Natural killer cell (primary cell): ENCODE data around the gene DISP2. TPM values are rescaled to one million over a fixed set of nuclear protein-coding genes. Genes with fewer than 3 reads are reported as not detected.

Experiments used
- ATAC-seq, 3 donors: fragments of 150-1000 bp in 2 of 3; fragments of 200-7000 bp in 1 of 3; cut with Tn5 transposase; 1 replicate in 1 of 3; 2 replicates in 2 of 3; pipeline ENCODE4 v1.10.0; 2021; ENCODE audit warnings: mild to moderate bottlenecking in 2 of 3, moderate library complexity in 2 of 3
- DNase-seq, 2 donors: peaks; one replicate each; pipeline versions ENCODE4 v3.0.0 to v3.0.0-alpha.2; 2013 to 2021; ENCODE audit warnings: mixed read lengths in 1 of 2
- H3K27ac ChIP-seq: one replicate; pipeline ENCODE4 v1.5.1; 2013; ENCODE audit warnings: mild to moderate bottlenecking, low read length
- H3K27me3 ChIP-seq: one replicate; pipeline ENCODE4 v1.6.1; 2013; ENCODE audit warnings: low read length; ENCODE audit not compliant: control insufficient read depth, insufficient read depth
- H3K36me3 ChIP-seq: one replicate; pipeline ENCODE4 v1.6.1; 2013; ENCODE audit warnings: low read length; ENCODE audit not compliant: control insufficient read depth, insufficient read depth
- H3K4me1 ChIP-seq: one replicate; pipeline ENCODE4 v1.6.1; 2013; ENCODE audit warnings: low read length; ENCODE audit not compliant: control insufficient read depth, insufficient read depth
- H3K4me3 ChIP-seq: one replicate; pipeline ENCODE4 v1.5.1; 2013; ENCODE audit warnings: low read length
- H3K9me3 ChIP-seq: one replicate; pipeline ENCODE4 v1.6.1; 2013; ENCODE audit warnings: low read length; ENCODE audit not compliant: control insufficient read depth, insufficient read depth
- H3K27ac Mint-ChIP-seq, 2 donors: one replicate each; pipeline ENCODE4 v1.8.0; 2022; ENCODE audit warnings: mild to moderate bottlenecking in 2 of 2, mixed read lengths in 2 of 2, moderate library complexity in 1 of 2
- H3K27me3 Mint-ChIP-seq, 2 donors: one replicate each; pipeline ENCODE4 v1.8.0; 2022; ENCODE audit warnings: low read depth in 2 of 2, mixed read lengths in 2 of 2
- H3K36me3 Mint-ChIP-seq: one replicate; pipeline ENCODE4 v1.8.0; 2022; ENCODE audit warnings: mixed read lengths
- H3K4me1 Mint-ChIP-seq, 2 donors: one replicate each; pipeline ENCODE4 v1.8.0; 2022; ENCODE audit warnings: mixed read lengths in 2 of 2
- H3K4me3 Mint-ChIP-seq: one replicate; pipeline ENCODE4 v1.8.0; 2022; ENCODE audit warnings: mild to moderate bottlenecking, moderate library complexity, mixed read lengths
- H3K9me3 Mint-ChIP-seq, 2 donors: one replicate each; pipeline ENCODE4 v1.8.0; 2022; ENCODE audit warnings: mixed read lengths in 2 of 2
- WGBS: methylation state at CpG from one replicate; pipeline ENCODE4 v1.1.7; 2013; ENCODE audit warnings: missing lambda C conversion rate; ENCODE audit not compliant: insufficient coverage; 5-methylcytosine and 5-hydroxymethylcytosine counted together
- intact Hi-C: fragments of 100-400 bp; cut with micrococcal nuclease; formaldehyde crosslinking; loops from one replicate; pipeline ENCODE4 v1.14.2; 2022
- total RNA-seq, 4 donors: library from RNA; stranded (reverse); fragments of 120-200 nt in 1 of 4; gene quantifications; one replicate each; pipeline versions ENCODE4 v1.2.3 to v1.2.4, GENCODE V29; 2013 to 2022
- TF ChIP-seq, protein P1 (sequence below): fragments of 200-600 bp; IDR thresholded peaks from one replicate; pipeline ENCODE4 v1.8.0; 2022; ENCODE audit warnings: antibody characterized with exemption

Gene DISP2
- total RNA-seq, 3 donors from 2014 or later (not counting 1 experiment from before 2014, with no cell fraction given), result 0.20 to 1.0 (median 0.26) TPM

DNA sequence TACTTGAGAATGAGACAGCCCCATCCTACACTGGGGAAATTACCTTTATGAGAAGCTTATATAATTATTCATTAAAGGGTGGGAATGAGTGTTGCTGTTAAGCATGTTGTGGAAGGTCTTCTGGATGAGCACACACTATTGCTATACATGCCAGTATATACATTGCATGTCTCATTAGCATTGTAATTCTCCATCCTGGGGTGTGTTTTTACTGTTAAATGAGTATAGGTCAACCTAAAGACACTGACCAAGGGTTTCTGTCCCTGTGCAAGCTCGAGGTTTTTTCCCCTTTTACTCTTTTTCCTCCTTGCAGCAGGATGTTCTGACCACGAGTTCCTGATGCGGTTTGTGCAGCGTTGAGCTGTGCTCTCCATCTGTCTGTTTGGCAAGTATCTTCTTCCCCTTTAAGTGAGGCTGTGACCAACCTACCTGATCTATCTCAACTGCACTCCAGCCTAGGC lies 40.4 kb downstream of the DISP2 start:
- H3K27ac ChIP-seq, result no peak overlapping the region
- TF ChIP-seq, protein P1, sequence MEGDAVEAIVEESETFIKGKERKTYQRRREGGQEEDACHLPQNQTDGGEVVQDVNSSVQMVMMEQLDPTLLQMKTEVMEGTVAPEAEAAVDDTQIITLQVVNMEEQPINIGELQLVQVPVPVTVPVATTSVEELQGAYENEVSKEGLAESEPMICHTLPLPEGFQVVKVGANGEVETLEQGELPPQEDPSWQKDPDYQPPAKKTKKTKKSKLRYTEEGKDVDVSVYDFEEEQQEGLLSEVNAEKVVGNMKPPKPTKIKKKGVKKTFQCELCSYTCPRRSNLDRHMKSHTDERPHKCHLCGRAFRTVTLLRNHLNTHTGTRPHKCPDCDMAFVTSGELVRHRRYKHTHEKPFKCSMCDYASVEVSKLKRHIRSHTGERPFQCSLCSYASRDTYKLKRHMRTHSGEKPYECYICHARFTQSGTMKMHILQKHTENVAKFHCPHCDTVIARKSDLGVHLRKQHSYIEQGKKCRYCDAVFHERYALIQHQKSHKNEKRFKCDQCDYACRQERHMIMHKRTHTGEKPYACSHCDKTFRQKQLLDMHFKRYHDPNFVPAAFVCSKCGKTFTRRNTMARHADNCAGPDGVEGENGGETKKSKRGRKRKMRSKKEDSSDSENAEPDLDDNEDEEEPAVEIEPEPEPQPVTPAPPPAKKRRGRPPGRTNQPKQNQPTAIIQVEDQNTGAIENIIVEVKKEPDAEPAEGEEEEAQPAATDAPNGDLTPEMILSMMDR, result no peak
- WGBS, result 0% methylated on average over 4 of the region's 4 CpGs

DNA sequence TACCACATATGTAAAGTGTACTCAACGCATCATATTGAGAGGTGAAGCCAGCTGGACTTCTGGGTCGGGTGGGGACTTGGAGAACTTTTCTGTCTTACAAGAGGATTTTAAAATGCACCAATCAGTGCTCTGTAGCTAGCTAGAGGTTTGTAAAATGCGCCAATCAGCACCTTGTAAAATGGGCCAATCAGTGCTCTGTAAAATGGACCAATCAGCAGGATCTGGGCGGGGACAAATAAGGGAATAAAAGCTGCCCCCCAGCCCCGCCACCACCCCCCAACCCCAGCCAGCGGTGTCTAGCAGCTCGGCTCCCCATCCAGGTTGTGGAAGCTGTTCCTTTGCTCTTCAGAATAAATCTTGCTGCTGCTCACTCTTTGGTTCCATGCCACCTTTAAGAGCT lies 41.4 kb downstream of the DISP2 start:
- Mint-ChIP-seq H3K27ac (no peak overlapping the region), H3K4me3 (no peak overlapping the region), H3K27me3 (no peaks in the 10 kb centered on the region), H3K9me3 (no peaks in the 10 kb centered on the region), H3K4me1 (peaks cover 13 to 15% of the 10 kb centered on the region in 2 donors), H3K36me3 (no peaks in the 10 kb centered on the region)
- DNase-seq (no peak), ATAC-seq (no peak)
- Histone ChIP-seq H3K9me3 (no peaks in the 10 kb centered on the region), H3K27me3 (no peaks in the 10 kb centered on the region), H3K27ac (no peak overlapping the region), H3K4me1 (peaks cover 12% of the 10 kb centered on the region), H3K4me3 (no peak overlapping the region), H3K36me3 (no peaks in the 10 kb centered on the region)
- intact Hi-C loops, result no loop called here
- WGBS, result 79% methylated on average over 6 of the region's 7 CpGs
- TF ChIP-seq, protein P1, result no peak

More for the DNA sequence above, 40.4 kb downstream of the DISP2 start:
- peaks cover 13 to 15% of the 10 kb centered on the region in 2 donors for H3K4me1 Mint-ChIP-seq
- Histone ChIP-seq H3K4me1 (peaks cover 12% of the 10 kb centered on the region), H3K27me3 (no peaks in the 10 kb centered on the region), H3K36me3 (peaks cover 5% of the 10 kb centered on the region), H3K4me3 (no peak overlapping the region), H3K9me3 (no peaks in the 10 kb centered on the region)
- intact Hi-C loops, result no loop called here
- H3K36me3 Mint-ChIP-seq, result no peaks in the 10 kb centered on the region
- ATAC-seq (peak; percentile 42 to 85 (median 55)), DNase-seq (peak in 1 of 2 donors; percentile 32)
- no peak overlapping the region for H3K4me3 Mint-ChIP-seq
- H3K9me3 Mint-ChIP-seq, result no peaks in the 10 kb centered on the region
- peak overlapping the region; percentile 16 to 43 for H3K27ac Mint-ChIP-seq
- no peaks in the 10 kb centered on the region for H3K27me3 Mint-ChIP-seq

DNA sequence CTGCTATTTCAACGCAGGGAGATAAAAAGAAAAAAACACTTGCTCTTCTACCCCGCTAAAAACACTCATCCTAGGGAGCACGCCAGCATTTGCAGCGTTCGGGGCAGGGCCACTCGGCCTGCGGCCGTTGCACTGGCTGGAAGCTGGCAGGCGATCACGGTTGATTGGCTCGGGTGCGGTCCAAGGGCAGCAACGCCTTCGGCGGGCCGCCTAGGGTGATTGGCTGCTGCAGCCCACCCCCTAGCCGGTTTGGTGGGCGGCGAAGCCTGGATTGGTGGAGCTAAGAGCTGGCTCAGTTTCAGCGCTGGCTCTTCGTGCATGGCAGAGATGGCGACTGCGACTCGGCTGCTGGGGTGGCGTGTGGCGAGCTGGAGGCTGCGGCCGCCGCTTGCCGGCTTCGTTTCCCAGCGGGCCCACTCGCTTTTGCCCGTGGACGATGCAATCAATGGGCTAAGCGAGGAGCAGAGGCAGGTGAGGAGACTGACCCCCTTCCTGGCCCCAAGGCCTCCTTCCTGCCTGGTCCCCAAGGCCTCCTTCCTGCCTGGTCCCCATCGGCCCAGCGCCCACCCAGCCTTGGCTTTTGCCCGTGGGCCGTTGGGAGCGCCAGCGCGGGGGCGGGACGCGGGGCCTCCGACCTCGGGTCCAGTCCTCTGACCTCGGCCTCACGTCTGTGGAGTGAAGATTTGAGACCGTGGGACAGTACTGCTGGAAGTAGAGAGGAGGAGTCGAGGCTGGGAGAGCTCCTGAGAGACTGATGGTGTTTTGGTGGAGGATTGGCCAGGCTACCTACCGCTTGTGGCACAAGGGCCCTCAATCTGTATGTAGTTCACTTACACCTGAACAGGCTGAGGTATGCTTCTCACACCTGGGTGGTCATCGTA lies 47.7 kb downstream of the DISP2 start, which contains the start of gene IVD:
Gene IVD, plus strand, starts transcription at position 295 of the 881 bp plus-strand sequence. Its CDS starts 33 bp downstream, at position 328.
- intact Hi-C loops, result loop anchor here (1.0 kb wide), 3 partner anchors 22 to 48 kb away; no protein-coding TSS in a partner anchor
- Histone ChIP-seq H3K36me3 (peaks cover 14% of the 10 kb centered on the region), H3K4me1 (peaks cover 20% of the 10 kb centered on the region), H3K27ac (peak within 1 kb of the TSS; percentile 54), H3K27me3 (no peaks in the 10 kb centered on the region), H3K9me3 (no peaks in the 10 kb centered on the region), H3K4me3 (peak within 1 kb of the TSS; percentile 73)
- peaks cover 27 to 28% of the 10 kb centered on the region in 2 donors for H3K4me1 Mint-ChIP-seq
- peak within 1 kb of the TSS; percentile 93 for H3K4me3 Mint-ChIP-seq
- DNase-seq, result peak; percentile 85 to 93
- WGBS, result 1% methylated on average over 54 of the region's 54 CpGs
- H3K27ac Mint-ChIP-seq, result peak within 1 kb of the TSS; percentile 73 to 87
- H3K27me3 Mint-ChIP-seq, result no peaks in the 10 kb centered on the region
- ATAC-seq, result peak; percentile 99 to 100 (median 99)
- TF ChIP-seq, protein P1, result no peak
- no peaks in the 10 kb centered on the region for H3K9me3 Mint-ChIP-seq
- peaks cover 2% of the 10 kb centered on the region for H3K36me3 Mint-ChIP-seq
